ENCODE data around the gene LRRC56. TPM values are rescaled to one million over a fixed set of nuclear protein-coding genes. Genes with fewer than 3 reads are reported as not detected.

Gene LRRC56
- total RNA-seq, 2 experiments from 2014 or later: 2.4 TPM

DNA sequence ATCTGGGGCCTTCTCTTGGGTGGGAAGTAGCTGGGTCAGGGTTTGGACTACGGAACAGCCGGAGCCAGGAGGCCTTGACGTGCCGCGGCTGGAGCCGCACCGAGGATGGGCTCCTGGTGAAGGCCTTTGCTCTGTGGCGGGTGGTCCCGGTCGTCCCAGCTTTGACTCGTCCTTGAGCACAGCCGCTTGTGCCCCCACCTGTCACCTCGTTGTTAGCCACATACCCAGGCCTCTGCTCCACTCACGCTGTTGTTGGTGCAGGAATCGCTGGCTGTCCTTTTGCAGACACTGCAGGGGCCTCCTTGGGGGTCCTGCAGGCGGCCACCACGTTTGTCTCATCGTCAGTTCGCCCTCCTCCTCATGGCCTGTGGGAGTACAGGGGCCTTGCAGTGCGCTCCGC lies 56.0 kb downstream of the LRRC56 start:
- CTCF ChIA-PET: no interaction called here
- H3K27ac ChIP-seq (ENCODE audit: low read depth in 1 of 2, low read length in 2 of 2): no peak overlapping the region
- peaks cover 8% of the 10 kb centered on the region for H3K4me1 ChIP-seq (ENCODE audit: insufficient read depth, low read length)
- H3K36me3 Mint-ChIP-seq (ENCODE audit: low read depth): peaks cover 88% of the 10 kb centered on the region
- H3K27me3 Mint-ChIP-seq: no peaks in the 10 kb centered on the region
- H3K4me1 Mint-ChIP-seq (ENCODE audit: low read depth): peaks cover 5% of the 10 kb centered on the region
- no peak overlapping the region for H3K27ac Mint-ChIP-seq
- H3K4me3 Mint-ChIP-seq: no peak overlapping the region
- intact Hi-C loops (cut with DNase I, micrococcal nuclease): loop anchor here in 1 of 2 experiments (1.0 kb wide), 1 partner anchor 17 kb away; no protein-coding TSS in a partner anchor
- POLR2A ChIA-PET: no interaction called here
- DNase-seq (no peak), ATAC-seq (ENCODE audit: poor library complexity) (no peak)
- no peak overlapping the region for H3K4me3 ChIP-seq (ENCODE audit: low read length)
- no peaks in the 10 kb centered on the region for H3K9me3 Mint-ChIP-seq
- TF ChIP-seq, protein P1, sequence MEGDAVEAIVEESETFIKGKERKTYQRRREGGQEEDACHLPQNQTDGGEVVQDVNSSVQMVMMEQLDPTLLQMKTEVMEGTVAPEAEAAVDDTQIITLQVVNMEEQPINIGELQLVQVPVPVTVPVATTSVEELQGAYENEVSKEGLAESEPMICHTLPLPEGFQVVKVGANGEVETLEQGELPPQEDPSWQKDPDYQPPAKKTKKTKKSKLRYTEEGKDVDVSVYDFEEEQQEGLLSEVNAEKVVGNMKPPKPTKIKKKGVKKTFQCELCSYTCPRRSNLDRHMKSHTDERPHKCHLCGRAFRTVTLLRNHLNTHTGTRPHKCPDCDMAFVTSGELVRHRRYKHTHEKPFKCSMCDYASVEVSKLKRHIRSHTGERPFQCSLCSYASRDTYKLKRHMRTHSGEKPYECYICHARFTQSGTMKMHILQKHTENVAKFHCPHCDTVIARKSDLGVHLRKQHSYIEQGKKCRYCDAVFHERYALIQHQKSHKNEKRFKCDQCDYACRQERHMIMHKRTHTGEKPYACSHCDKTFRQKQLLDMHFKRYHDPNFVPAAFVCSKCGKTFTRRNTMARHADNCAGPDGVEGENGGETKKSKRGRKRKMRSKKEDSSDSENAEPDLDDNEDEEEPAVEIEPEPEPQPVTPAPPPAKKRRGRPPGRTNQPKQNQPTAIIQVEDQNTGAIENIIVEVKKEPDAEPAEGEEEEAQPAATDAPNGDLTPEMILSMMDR (IDR thresholded peaks at IDR 0.05): no peak
- no peaks in the 10 kb centered on the region for H3K27me3 ChIP-seq (ENCODE audit: control insufficient read depth in 1 of 2, insufficient read depth in 2 of 2, low read length in 2 of 2)
- H3K36me3 ChIP-seq (ENCODE audit: insufficient read depth, low read length): peaks cover 80% of the 10 kb centered on the region
- no peaks in the 10 kb centered on the region for H3K9me3 ChIP-seq (ENCODE audit: control insufficient read depth in 1 of 2, insufficient read depth in 1 of 2, low read length in 2 of 2)

DNA sequence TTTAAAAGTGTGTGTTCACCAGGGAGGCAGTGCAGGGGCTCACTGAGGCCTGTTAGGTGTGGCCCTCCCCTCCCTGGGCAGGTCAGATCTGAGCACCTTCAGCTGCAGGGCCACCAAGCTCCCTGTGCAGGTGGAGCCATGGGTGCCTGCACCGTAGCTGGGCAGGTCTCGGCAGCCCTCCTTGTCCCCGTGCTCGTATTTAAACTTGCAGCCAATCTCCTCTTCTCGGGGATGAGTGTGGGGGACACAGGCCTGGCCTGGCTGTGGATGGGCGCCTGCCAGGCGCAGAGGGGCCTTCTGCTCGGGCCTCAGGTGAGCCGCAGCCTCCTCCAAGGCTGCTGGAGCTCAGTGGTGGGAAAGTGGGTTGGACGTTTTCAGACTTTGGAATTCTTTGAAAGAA lies 58.1 kb downstream of the LRRC56 start:
- Mint-ChIP-seq H3K9me3 (no peaks in the 10 kb centered on the region), H3K36me3 (ENCODE audit: low read depth) (peaks cover 89% of the 10 kb centered on the region), H3K27me3 (no peaks in the 10 kb centered on the region), H3K4me3 (no peak overlapping the region), H3K27ac (no peak overlapping the region), H3K4me1 (ENCODE audit: low read depth) (no peaks in the 10 kb centered on the region)
- no peak overlapping the region for H3K4me3 ChIP-seq (ENCODE audit: low read length)
- TF ChIP-seq, protein P1 (IDR thresholded peaks at IDR 0.05): no peak
- intact Hi-C loops (cut with DNase I, micrococcal nuclease): no loop called here
- no peaks in the 10 kb centered on the region for H3K27me3 ChIP-seq (ENCODE audit: control insufficient read depth in 1 of 2, insufficient read depth in 2 of 2, low read length in 2 of 2)
- DNase-seq: no peak
- ATAC-seq (ENCODE audit: poor library complexity): no peak
- no peak overlapping the region for H3K27ac ChIP-seq (ENCODE audit: low read depth in 1 of 2, low read length in 2 of 2)
- peaks cover 82% of the 10 kb centered on the region for H3K36me3 ChIP-seq (ENCODE audit: insufficient read depth, low read length)
- ChIA-PET POLR2A (interaction anchor here (1.3 kb wide), 1 partner anchor 19 kb away, joined by 3 read pairs; no protein-coding TSS in a partner anchor), CTCF (interaction anchor here (0.5 kb wide), 1 partner anchor 71 kb away, joined by 4 read pairs; no protein-coding TSS in a partner anchor)
- H3K9me3 ChIP-seq (ENCODE audit: control insufficient read depth in 1 of 2, insufficient read depth in 1 of 2, low read length in 2 of 2): no peaks in the 10 kb centered on the region
- H3K4me1 ChIP-seq (ENCODE audit: insufficient read depth, low read length): peaks cover 7% of the 10 kb centered on the region

DNA sequence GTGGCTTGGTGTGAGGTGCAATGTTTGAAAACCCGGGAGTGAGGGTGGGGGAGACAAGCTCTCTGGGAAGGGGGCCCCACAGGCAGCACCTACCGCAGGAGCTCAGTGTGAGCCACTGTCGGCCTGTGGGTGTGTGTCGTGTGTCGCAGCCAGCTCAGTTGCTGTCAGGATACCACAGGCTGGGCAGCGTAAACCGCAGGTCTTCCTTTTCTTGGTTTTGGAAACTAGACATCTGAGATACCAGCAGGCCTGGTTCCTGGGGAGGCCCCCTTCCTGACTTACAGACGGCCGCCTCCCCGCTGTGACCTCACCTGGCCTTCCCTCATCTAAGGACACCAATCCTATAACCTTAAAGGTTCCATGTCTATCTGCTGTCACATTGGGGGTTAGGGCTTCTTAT lies 59.0 kb downstream of the LRRC56 start:
- no peaks in the 10 kb centered on the region for H3K27me3 Mint-ChIP-seq
- CTCF ChIA-PET: no interaction called here
- Histone ChIP-seq H3K9me3 (ENCODE audit: control insufficient read depth in 1 of 2, insufficient read depth in 1 of 2, low read length in 2 of 2) (no peaks in the 10 kb centered on the region), H3K27me3 (ENCODE audit: control insufficient read depth in 1 of 2, insufficient read depth in 2 of 2, low read length in 2 of 2) (no peaks in the 10 kb centered on the region), H3K4me1 (ENCODE audit: insufficient read depth, low read length) (peaks cover 7% of the 10 kb centered on the region), H3K4me3 (ENCODE audit: low read length) (no peak overlapping the region), H3K27ac (ENCODE audit: low read depth in 1 of 2, low read length in 2 of 2) (no peak overlapping the region), H3K36me3 (ENCODE audit: insufficient read depth, low read length) (peaks cover 83% of the 10 kb centered on the region)
- no peak overlapping the region for H3K4me3 Mint-ChIP-seq
- intact Hi-C loops (cut with DNase I, micrococcal nuclease): no loop called here
- H3K36me3 Mint-ChIP-seq (ENCODE audit: low read depth): peaks cover 82% of the 10 kb centered on the region
- TF ChIP-seq, protein P1 (IDR thresholded peaks at IDR 0.05): no peak
- peak overlapping the region; percentile 31 for H3K27ac Mint-ChIP-seq
- H3K4me1 Mint-ChIP-seq (ENCODE audit: low read depth): no peaks in the 10 kb centered on the region
- no peak for ATAC-seq (ENCODE audit: poor library complexity)
- H3K9me3 Mint-ChIP-seq: no peaks in the 10 kb centered on the region
- DNase-seq: peak in 1 of 14 experiments; percentile 48
- POLR2A ChIA-PET: interaction anchor here (1.3 kb wide), 1 partner anchor 18 kb away, joined by 3 read pairs; no protein-coding TSS in a partner anchor

All from CD4-positive, alpha-beta T cell (primary cell).